SK-N-SH (cell line): ENCODE results near the gene EP400. TPM values are rescaled to one million over a fixed set of nuclear protein-coding genes. Genes with fewer than 3 reads are reported as not detected.

Source experiments
- CTCF ChIA-PET: fragments of 300-600, 350-600 bp; formaldehyde crosslinking; extraction: SDS; loops from one replicate; lab custom pipeline; 2021; lab: Yijun Ruan, JAX
- POLR2A ChIA-PET: fragments of 350-600 bp; sonication (Branson Sonifier 250); formaldehyde crosslinking; extraction: SDS; loops from one replicate; lab custom pipeline; 2020; ENCODE audit warnings: antibody characterized with exemption, inconsistent platforms; lab: Yijun Ruan, JAX
- DNase-seq: peaks from one replicate; pipeline ENCODE4 v3.0.0; 2012
- H2AFZ ChIP-seq: fragments of 200-600 bp; sonication (generic); 2 replicates; pipeline ENCODE4 v1.8.1; 2016; ENCODE audit warnings: antibody characterized with exemption, mild to moderate bottlenecking, low read depth
- H3F3A ChIP-seq: fragments of 200-600 bp; sonication (generic); replicated peaks from 2 replicates; pipeline ENCODE3; 2016; ENCODE audit warnings: antibody characterized with exemption, mild to moderate bottlenecking; ENCODE audit not compliant: insufficient read depth
- H3K27ac ChIP-seq, 2 experiments: fragments of 200-500 bp in 1 of 2; fragments of 200-600 bp in 1 of 2; sonication (Bioruptor generic) in 1 of 2; sonication (generic), shearing (Covaris generic) in 1 of 2; 2 replicates each; pipeline versions ENCODE4 v1.5.1 to v1.6.1; 2014 to 2016; ENCODE audit warnings: low read depth in 2 of 2, inconsistent platforms in 1 of 2, low read length in 1 of 2, mild to moderate bottlenecking in 1 of 2, mixed read lengths in 1 of 2
- H3K27me3 ChIP-seq: fragments of 200-600 bp; sonication (generic), shearing (Covaris generic); 2 replicates; pipeline ENCODE4 v1.6.1; 2016; ENCODE audit warnings: mixed run types; ENCODE audit not compliant: insufficient read depth
- H3K36me3 ChIP-seq, 2 experiments: fragments of 200-500 bp in 1 of 2; fragments of 200-600 bp in 1 of 2; sonication (Bioruptor generic) in 1 of 2; sonication (generic) in 1 of 2; replicated peaks in 1 of 2; 2 replicates each; pipeline versions ENCODE3 to v1.5.1; 2014 to 2016; ENCODE audit warnings: low read length in 1 of 2, mild to moderate bottlenecking in 1 of 2; ENCODE audit not compliant: insufficient read depth in 2 of 2, control insufficient read depth in 1 of 2
- H3K4me1 ChIP-seq, 2 experiments: fragments of 200-500 bp in 1 of 2; fragments of 200-600 bp in 1 of 2; sonication (Bioruptor generic) in 1 of 2; sonication (generic), shearing (Covaris generic) in 1 of 2; 2 replicates each; pipeline versions ENCODE4 v1.5.1 to v1.6.1; 2014 to 2016; ENCODE audit warnings: low read depth in 1 of 2, low read length in 1 of 2, mixed run types in 1 of 2; ENCODE audit not compliant: insufficient read depth in 2 of 2, control insufficient read depth in 1 of 2
- H3K4me2 ChIP-seq: fragments of 200-600 bp; sonication (generic), shearing (Covaris generic); 2 replicates; pipeline ENCODE4 v1.6.1; 2017; ENCODE audit warnings: mixed run types
- H3K4me3 ChIP-seq, 2 experiments: fragments of 200-500 bp in 1 of 2; fragments of 200-600 bp in 1 of 2; sonication (Bioruptor generic) in 1 of 2; sonication (generic), shearing (Covaris generic) in 1 of 2; 2 replicates each; pipeline versions ENCODE4 v1.5.1 to v1.8.1; 2014 to 2016; ENCODE audit warnings: low read depth in 2 of 2, inconsistent platforms in 1 of 2, low read length in 1 of 2, mild to moderate bottlenecking in 1 of 2, mixed read lengths in 1 of 2, moderate library complexity in 1 of 2
- H3K79me2 ChIP-seq: fragments of 200-600 bp; sonication (generic); 2 replicates; pipeline ENCODE4 v1.8.1; 2017; ENCODE audit warnings: mild to moderate bottlenecking; ENCODE audit not compliant: insufficient read depth
- H3K9ac ChIP-seq: fragments of 200-600 bp; sonication (generic); 2 replicates; pipeline ENCODE4 v1.6.1; 2017; ENCODE audit warnings: mixed run types
- H3K9me2 ChIP-seq: fragments of 200-600 bp; sonication (generic); 2 replicates; pipeline ENCODE4 v1.6.1; 2017; ENCODE audit warnings: mixed run types
- H3K9me3 ChIP-seq: fragments of 200-600 bp; sonication (generic); 2 replicates; pipeline ENCODE4 v1.6.1; 2017; ENCODE audit warnings: mixed run types, mild to moderate bottlenecking, moderate library complexity
- H4K20me1 ChIP-seq: fragments of 200-600 bp; sonication (generic); 2 replicates; pipeline ENCODE4 v1.6.1; 2017; ENCODE audit warnings: mild to moderate bottlenecking, mixed run types; ENCODE audit not compliant: insufficient read depth
- CHD2 ChIP-seq: fragments of 150-350 bp; IDR thresholded peaks from 2 replicates; pipeline ENCODE4 v1.6.1; 2018; ENCODE audit warnings: low read length; ENCODE audit not compliant: partially characterized antibody
- CTCF ChIP-seq: fragments of 200-600 bp; sonication (generic); IDR thresholded peaks from 2 replicates; pipeline ENCODE4 v1.6.1; 2017; ENCODE audit warnings: antibody characterized with exemption, mild to moderate bottlenecking, moderate library complexity
- EP300 ChIP-seq, 2 experiments: IDR thresholded peaks; 2 replicates each; pipeline versions ENCODE4 v1.4.0 to v1.6.1; 2012; ENCODE audit warnings: borderline replicate concordance in 1 of 2, low read depth in 1 of 2, low read length in 1 of 2
- FOXJ3 ChIP-seq: sonication (generic); formaldehyde crosslinking; IDR thresholded peaks from 2 replicates; pipeline ENCODE4 v1.5.1; 2020; ENCODE audit warnings: mild to moderate bottlenecking, missing genetic modification reagents
- FOXM1 ChIP-seq: IDR thresholded peaks from 2 replicates; pipeline ENCODE4 v1.4.0; 2012; ENCODE audit warnings: low read depth, mild to moderate bottlenecking
- MXI1 ChIP-seq: IDR thresholded peaks from 2 replicates; pipeline ENCODE4 v1.6.1; 2012; ENCODE audit warnings: mild to moderate bottlenecking, low read depth, low read length, improper control_type of control experiment
- NFIC ChIP-seq: IDR thresholded peaks from 2 replicates; pipeline ENCODE4 v1.4.0; 2012; ENCODE audit warnings: borderline replicate concordance
- PBX3 ChIP-seq: IDR thresholded peaks from 2 replicates; pipeline ENCODE4; 2012
- POLR2AphosphoS5 ChIP-seq: IDR thresholded peaks from 2 replicates; pipeline ENCODE4 v1.6.1; 2012; ENCODE audit warnings: low read depth, low read length
- RAD21 ChIP-seq: IDR thresholded peaks from 2 replicates; pipeline ENCODE4 v1.6.1; 2012; ENCODE audit warnings: mild to moderate bottlenecking, low read length
- RFX5 ChIP-seq: IDR thresholded peaks from 2 replicates; pipeline ENCODE4 v1.6.1; 2012; ENCODE audit warnings: mild to moderate bottlenecking, improper control_type of control experiment, low read length
- RXRA ChIP-seq: IDR thresholded peaks from 2 replicates; pipeline ENCODE4 v1.4.0; 2012; ENCODE audit warnings: low read depth, mild to moderate bottlenecking, borderline replicate concordance
- USF2 ChIP-seq: fragments of 150-350 bp; IDR thresholded peaks from 2 replicates; pipeline ENCODE4 v1.6.1; 2017; ENCODE audit warnings: antibody characterized with exemption, low read length, low read depth, borderline replicate concordance
- WGBS: methylation state at CpG from one replicate; pipeline ENCODE4 v1.1.6; 2017; ENCODE audit warnings: low lambda C conversion rate; 5-methylcytosine and 5-hydroxymethylcytosine counted together
- polyA plus RNA-seq, 3 experiments: library from polyadenylated mRNA; depleted of rRNA; stranded (reverse); fragments of >200 nt; gene quantifications; 2 replicates each; pipeline ENCODE4 v1.2.3, GENCODE V29; 2012

EP400 gene
- polyA plus RNA-seq, 1 of the 3 experiments (the other 2 are of a cell fraction), result 7.0 TPM

- no peak overlapping the region for H3K4me3 ChIP-seq
- TF ChIP-seq PBX3, result no peak
- TF ChIP-seq RAD21, result no peak
- TF ChIP-seq USF2, result no peak
- TF ChIP-seq EP300 (IDR thresholded peaks at IDR 0.05; ENCODE audit: borderline replicate concordance in 1 of 2, low read depth in 1 of 2, low read length in 1 of 2), result no peak
- TF ChIP-seq CHD2, result no peak
- TF ChIP-seq MXI1, result no peak
- no peak for TF ChIP-seq POLR2AphosphoS5
- TF ChIP-seq RFX5, result no peak
- TF ChIP-seq FOXM1, result no peak
- no peak for TF ChIP-seq CTCF
- TF ChIP-seq FOXJ3 (CRISPR knock-in tag), result no peak
- TF ChIP-seq NFIC, result no peak
- TF ChIP-seq RXRA, result no peak
- TF ChIP-seq, all 33 proteins: peak for 0
- Histone ChIP-seq H3K36me3 (peaks cover 4 to 59% of the 10 kb centered on the region in 2 experiments), H3K27me3 (no peaks in the 10 kb centered on the region), H3K4me1 (peaks cover 9 to 20% of the 10 kb centered on the region in 2 experiments; a peak in 2 of 4 replicates), H2AFZ (no peak overlapping the region), H3K4me2 (no peak overlapping the region), H4K20me1 (no peaks in the 10 kb centered on the region), H3K79me2 (0 out of 2 replicates have a peak, but pooled peaks cover 4% of the 10 kb centered on the region), H3F3A (no peaks in the 10 kb centered on the region), H3K9ac (no peak overlapping the region), H3K9me3 (no peaks in the 10 kb centered on the region), H3K27ac (no peak overlapping the region), H3K9me2 (no peaks in the 10 kb centered on the region)
- CTCF ChIA-PET, result interaction anchor here (1.0 to 3.2 kb wide), 2 partner anchors 10 to 80 kb away, joined by 3 to 11 read pairs; no protein-coding TSS in a partner anchor
- 85% methylated on average over 19 of the region's 36 CpGs for WGBS
- no peak for DNase-seq
- POLR2A ChIA-PET, result no interaction called here
Measured at GRCh38 chr12:131916306-131917138, 33.2 kb upstream of the EP400 start.
